H9 (cell line): ENCODE data around the gene PPARA. TPM values are rescaled to one million over a fixed set of nuclear protein-coding genes. Genes with fewer than 3 reads are reported as not detected.

Source experiments
- DNase-seq: peaks from one replicate; pipeline ENCODE4 v3.0.0-alpha.2; 2017
- H2AFZ ChIP-seq: one replicate; pipeline ENCODE4 v1.6.1; 2013; ENCODE audit warnings: mild to moderate bottlenecking, low read length, control low read depth, moderate library complexity
- H2AK5ac ChIP-seq: 2 replicates; pipeline ENCODE4 v1.6.1; 2013; ENCODE audit warnings: low read length, control low read depth, mixed read lengths; ENCODE audit not compliant: insufficient read length
- H2BK120ac ChIP-seq: one replicate; pipeline ENCODE4 v1.6.1; 2013; ENCODE audit warnings: low read depth, mild to moderate bottlenecking, low read length, control low read depth, inconsistent platforms; ENCODE audit not compliant: poor library complexity, severe bottlenecking
- H2BK12ac ChIP-seq: 2 replicates; pipeline ENCODE4 v1.6.1; 2013; ENCODE audit warnings: low read length, control low read depth, mixed read lengths, low read depth; ENCODE audit not compliant: insufficient read length
- H2BK15ac ChIP-seq: 2 replicates; pipeline ENCODE4 v1.6.1; 2013; ENCODE audit warnings: low read depth, low read length, control low read depth
- H2BK20ac ChIP-seq: one replicate; pipeline ENCODE4 v1.6.1; 2013; ENCODE audit warnings: low read depth, mild to moderate bottlenecking, low read length, control low read depth, inconsistent platforms; ENCODE audit not compliant: poor library complexity, severe bottlenecking
- H2BK5ac ChIP-seq: 2 replicates; pipeline ENCODE4 v1.6.1; 2013; ENCODE audit warnings: low read length, control low read depth, mixed read lengths; ENCODE audit not compliant: insufficient read length
- H3K14ac ChIP-seq: 2 replicates; pipeline ENCODE4 v1.6.1; 2013; ENCODE audit warnings: low read length, control low read depth; ENCODE audit not compliant: insufficient read depth
- H3K18ac ChIP-seq: 2 replicates; pipeline ENCODE4 v1.6.1; 2013; ENCODE audit warnings: low read depth, mild to moderate bottlenecking, mixed read lengths, low read length, control low read depth; ENCODE audit not compliant: insufficient read length
- H3K23ac ChIP-seq: 2 replicates; pipeline ENCODE4 v1.6.1; 2013; ENCODE audit warnings: low read length, control low read depth, mixed read lengths, low read depth; ENCODE audit not compliant: insufficient read length
- H3K23me2 ChIP-seq: 2 replicates; pipeline ENCODE4 v1.6.1; 2013; ENCODE audit warnings: low read depth, mild to moderate bottlenecking, mixed read lengths, low read length, control low read depth; ENCODE audit not compliant: insufficient read length, poor library complexity, severe bottlenecking
- H3K27ac ChIP-seq: 2 replicates; pipeline ENCODE4 v1.5.1; 2013; ENCODE audit warnings: low read length, control low read depth, mixed read lengths, low read depth; ENCODE audit not compliant: insufficient read length
- H3K27me3 ChIP-seq: 2 replicates; pipeline ENCODE4 v1.6.1; 2013; ENCODE audit warnings: low read length, control low read depth, inconsistent platforms; ENCODE audit not compliant: insufficient read depth
- H3K4ac ChIP-seq: 2 replicates; pipeline ENCODE4 v1.6.1; 2013; ENCODE audit warnings: low read depth, mild to moderate bottlenecking, control low read depth, inconsistent platforms, low read length, moderate library complexity
- H3K4me1 ChIP-seq: 2 replicates; pipeline ENCODE4 v1.6.1; 2013; ENCODE audit warnings: low read length, control low read depth, inconsistent platforms; ENCODE audit not compliant: insufficient read depth
- H3K4me2 ChIP-seq: 2 replicates; pipeline ENCODE4 v1.6.1; 2013; ENCODE audit warnings: low read length, control low read depth, mixed read lengths; ENCODE audit not compliant: insufficient read length, insufficient read depth
- H3K56ac ChIP-seq: 2 replicates; pipeline ENCODE4 v1.6.1; 2013; ENCODE audit warnings: low read depth, mild to moderate bottlenecking, mixed read lengths, low read length, control low read depth; ENCODE audit not compliant: insufficient read length
- H3K79me1 ChIP-seq: 2 replicates; pipeline ENCODE4 v1.6.1; 2013; ENCODE audit warnings: low read depth, mild to moderate bottlenecking, moderate library complexity, low read length, control low read depth, inconsistent platforms; ENCODE audit not compliant: insufficient read depth, poor library complexity, severe bottlenecking
- H3K79me2 ChIP-seq: 2 replicates; pipeline ENCODE4 v1.6.1; 2013; ENCODE audit warnings: low read length, control low read depth, inconsistent platforms; ENCODE audit not compliant: insufficient read depth
- H3K9ac ChIP-seq: 2 replicates; pipeline ENCODE4 v1.6.1; 2013; ENCODE audit warnings: low read length, control low read depth, mixed read lengths; ENCODE audit not compliant: insufficient read length; ENCODE audit errors: extremely low read depth
- H3K9me3 ChIP-seq: one replicate; pipeline ENCODE4 v1.6.1; 2013; ENCODE audit warnings: low read depth, low read length, inconsistent platforms; ENCODE audit not compliant: control insufficient read depth
- H3T11ph ChIP-seq: one replicate; pipeline ENCODE4 v1.6.1; 2013; ENCODE audit warnings: mild to moderate bottlenecking, low read length, control low read depth, inconsistent platforms
- H4K20me1 ChIP-seq: one replicate; pipeline ENCODE4 v1.6.1; 2013; ENCODE audit not compliant: control insufficient read depth, insufficient read length, insufficient read depth
- H4K5ac ChIP-seq: 2 replicates; pipeline ENCODE4 v1.6.1; 2013; ENCODE audit warnings: low read depth, mild to moderate bottlenecking, mixed read lengths, low read length, control low read depth; ENCODE audit not compliant: insufficient read length
- H4K8ac ChIP-seq: replicated peaks from 2 replicates; pipeline ENCODE4 v1.6.1; 2013; ENCODE audit warnings: low read length, control low read depth, mixed read lengths, low read depth; ENCODE audit not compliant: insufficient read length
- H4K91ac ChIP-seq: 2 replicates; pipeline ENCODE4 v1.6.1; 2013; ENCODE audit warnings: low read depth, mild to moderate bottlenecking, moderate library complexity, mixed read lengths, low read length, control low read depth; ENCODE audit not compliant: insufficient read length
- H3K27ac Mint-ChIP-seq, 3 experiments: 2 replicates in 2 of 3; 3 replicates in 1 of 3; pipeline ENCODE4 v1.8.0; 2020 to 2021; ENCODE audit warnings: mixed read lengths in 3 of 3, mild to moderate bottlenecking in 1 of 3, moderate library complexity in 1 of 3
- H3K27me3 Mint-ChIP-seq: 2 replicates; pipeline ENCODE4 v1.8.0; 2021; ENCODE audit warnings: low read depth, mild to moderate bottlenecking, moderate library complexity, mixed read lengths
- H3K36me3 Mint-ChIP-seq, 3 experiments: 2 replicates in 2 of 3; 3 replicates in 1 of 3; pipeline ENCODE4 v1.8.0; 2020 to 2021; ENCODE audit warnings: low read depth in 3 of 3, mixed read lengths in 3 of 3; ENCODE audit not compliant: insufficient read depth in 1 of 3
- H3K4me1 Mint-ChIP-seq, 2 experiments: 2 replicates each; pipeline ENCODE4 v1.8.0; 2020; ENCODE audit warnings: mixed read lengths in 2 of 2
- H3K4me3 Mint-ChIP-seq, 2 experiments: 2 replicates in 1 of 2; 3 replicates in 1 of 2; pipeline ENCODE4 v1.8.0; 2020 to 2021; ENCODE audit warnings: mild to moderate bottlenecking in 2 of 2, mixed read lengths in 2 of 2, moderate library complexity in 1 of 2
- H3K9me3 Mint-ChIP-seq, 2 experiments: 2 replicates in 1 of 2; 3 replicates in 1 of 2; pipeline ENCODE4 v1.8.0; 2020; ENCODE audit warnings: mild to moderate bottlenecking in 2 of 2, mixed read lengths in 2 of 2, moderate library complexity in 1 of 2
- CTCF ChIP-seq: fragments of 200-600 bp; sonication (generic); conservative IDR thresholded peaks from 3 replicates; pipeline ENCODE4 v1.8.0; 2021; ENCODE audit warnings: antibody characterized with exemption, mild to moderate bottlenecking
- WGBS: extraction: QIAGEN DNeasy Blood & Tissue Kit; methylation state at CpG from one replicate; pipeline ENCODE4 v1.1.7; 2013; ENCODE audit warnings: missing lambda C conversion rate, low lambda C conversion rate, mixed read lengths; ENCODE audit not compliant: insufficient read length; ENCODE audit errors: extremely low coverage; 5-methylcytosine and 5-hydroxymethylcytosine counted together
- total RNA-seq: library from RNA; stranded (reverse); gene quantifications from 2 replicates; pipeline ENCODE4 v1.2.1, GENCODE V29; 2021

The PPARA gene
- total RNA-seq, 1 experiment from 2014 or later: 7.3 TPM

GRCh38 chr22:46226577-46226976, 76.3 kb downstream of the PPARA start:
- Histone ChIP-seq H3K23me2 (no peaks in the 10 kb centered on the region), H2BK20ac (no peak overlapping the region), H3K4me2 (no peak overlapping the region), H2AK5ac (no peak overlapping the region), H4K8ac (no peak overlapping the region), H3K4ac (no peak overlapping the region), H3K9me3 (no peaks in the 10 kb centered on the region), H4K5ac (no peak overlapping the region), H2BK5ac (no peak overlapping the region), H2BK120ac (no peak overlapping the region), H4K91ac (no peak overlapping the region), H2BK12ac (no peak overlapping the region), H3T11ph (no peak overlapping the region), H3K79me1 (no peaks in the 10 kb centered on the region), H3K79me2 (no peaks in the 10 kb centered on the region), H3K4me1 (no peaks in the 10 kb centered on the region), H3K56ac (no peak overlapping the region), H4K20me1 (no peaks in the 10 kb centered on the region), H2AFZ (no peak overlapping the region), H2BK15ac (no peak overlapping the region), H3K9ac (no peak overlapping the region), H3K18ac (no peak overlapping the region), H3K27ac (no peak overlapping the region), H3K14ac (no peak overlapping the region), H3K27me3 (no peaks in the 10 kb centered on the region), H3K23ac (no peak overlapping the region)
- Mint-ChIP-seq H3K36me3 (no peaks in the 10 kb centered on the region), H3K27ac (no peak overlapping the region), H3K4me1 (peaks cover 5 to 14% of the 10 kb centered on the region in 2 experiments), H3K4me3 (no peak overlapping the region), H3K9me3 (no peaks in the 10 kb centered on the region; a peak in 2 of 5 replicates), H3K27me3 (no peaks in the 10 kb centered on the region)
- no peak for TF ChIP-seq CTCF
- no CpG with 5 or more reads among the region's 7 CpGs for WGBS
- DNase-seq: no peak
